HEK293 (cell line): ENCODE measurements around the gene MTMR11.
A peak's percentile ranks its signal among the peaks of the same experiment; 100 is the strongest.

Experiments used
- EGR2 ChIP-seq: fragments of 450-650 bp; formaldehyde crosslinking; IDR thresholded peaks from 2 replicates; pipeline ENCODE4 v1.5.1; 2016; ENCODE audit warnings: low read depth, missing biosample characterization, missing genetic modification characterization
- GLIS1 ChIP-seq: fragments of 450-650 bp; formaldehyde crosslinking; IDR thresholded peaks from 2 replicates; pipeline ENCODE4 v1.5.1; 2016; ENCODE audit warnings: missing biosample characterization, missing genetic modification characterization
- IKZF3 ChIP-seq: fragments of 450-650 bp; IDR thresholded peaks from 2 replicates; pipeline ENCODE4 v1.5.0; 2018; ENCODE audit warnings: missing biosample characterization, mild to moderate bottlenecking, missing genetic modification characterization, moderate library complexity
- KLF8 ChIP-seq: fragments of 450-650 bp; formaldehyde crosslinking; IDR thresholded peaks from 2 replicates; pipeline ENCODE4 v1.5.1; 2016; ENCODE audit warnings: missing biosample characterization, missing genetic modification characterization
- RBAK ChIP-seq: fragments of 450-650 bp; formaldehyde crosslinking; IDR thresholded peaks from 2 replicates; pipeline ENCODE4 v1.5.1; 2016; ENCODE audit warnings: missing biosample characterization, missing genetic modification characterization
- SP3 ChIP-seq: fragments of 450-650 bp; formaldehyde crosslinking; IDR thresholded peaks from 2 replicates; pipeline ENCODE4 v1.5.1; 2016; ENCODE audit warnings: missing biosample characterization, missing genetic modification characterization
- ZBTB11 ChIP-seq: fragments of 450-650 bp; formaldehyde crosslinking; conservative IDR thresholded peaks from 2 replicates; pipeline ENCODE4 v1.5.1; 2016; ENCODE audit warnings: low read depth, missing biosample characterization, missing genetic modification characterization
- ZBTB20 ChIP-seq: fragments of 450-650 bp; formaldehyde crosslinking; IDR thresholded peaks from 2 replicates; pipeline ENCODE4 v1.5.1; 2016; ENCODE audit warnings: missing biosample characterization, missing genetic modification characterization
- ZBTB44 ChIP-seq: fragments of 450-650 bp; IDR thresholded peaks from 2 replicates; pipeline ENCODE4 v1.5.1; 2018; ENCODE audit warnings: missing biosample characterization, mild to moderate bottlenecking, missing genetic modification characterization
- ZEB2 ChIP-seq: fragments of 450-650 bp; formaldehyde crosslinking; IDR thresholded peaks from 2 replicates; pipeline ENCODE4 v1.5.1; 2016; ENCODE audit warnings: missing biosample characterization, missing genetic modification characterization
- ZFHX2 ChIP-seq: fragments of 450-650 bp; formaldehyde crosslinking; conservative IDR thresholded peaks from 2 replicates; pipeline ENCODE4 v1.5.1; 2016; ENCODE audit warnings: missing biosample characterization, missing genetic modification characterization
- ZFP69B ChIP-seq: fragments of 450-650 bp; formaldehyde crosslinking; IDR thresholded peaks from 2 replicates; pipeline ENCODE4 v1.5.1; 2016; ENCODE audit warnings: missing biosample characterization, missing genetic modification characterization
- ZIC2 ChIP-seq: fragments of 450-650 bp; formaldehyde crosslinking; IDR thresholded peaks from 2 replicates; pipeline ENCODE4 v1.5.1; 2016; ENCODE audit warnings: missing biosample characterization, missing genetic modification characterization
- ZNF24 ChIP-seq: fragments of 450-650 bp; formaldehyde crosslinking; IDR thresholded peaks from 2 replicates; pipeline ENCODE4 v1.5.1; 2016; ENCODE audit warnings: missing biosample characterization, missing genetic modification characterization
- ZNF324 ChIP-seq: fragments of 450-650 bp; formaldehyde crosslinking; IDR thresholded peaks from 2 replicates; pipeline ENCODE4 v1.5.1; 2016; ENCODE audit warnings: missing biosample characterization, missing genetic modification characterization
- ZNF341 ChIP-seq: fragments of 450-650 bp; formaldehyde crosslinking; IDR thresholded peaks from 2 replicates; pipeline ENCODE4; 2016; ENCODE audit warnings: low read depth, missing biosample characterization, missing genetic modification characterization
- ZNF501 ChIP-seq: fragments of 450-650 bp; formaldehyde crosslinking; IDR thresholded peaks from 2 replicates; pipeline ENCODE4 v1.5.1; 2016; ENCODE audit warnings: missing biosample characterization, missing genetic modification characterization
- ZNF558 ChIP-seq: fragments of 450-650 bp; formaldehyde crosslinking; IDR thresholded peaks from 2 replicates; pipeline ENCODE4 v1.5.1; 2016; ENCODE audit warnings: missing biosample characterization, missing genetic modification characterization
- ZNF639 ChIP-seq: fragments of 450-650 bp; formaldehyde crosslinking; IDR thresholded peaks from 2 replicates; pipeline ENCODE4 v1.5.1; 2016; ENCODE audit warnings: missing biosample characterization, missing genetic modification characterization
- ZSCAN18 ChIP-seq: fragments of 450-650 bp; formaldehyde crosslinking; IDR thresholded peaks from 2 replicates; pipeline ENCODE4 v1.5.1; 2016; ENCODE audit warnings: missing biosample characterization, missing genetic modification characterization

The MTMR11 gene

GRCh38 chr1:149885339-149886120, 51.1 kb downstream of the MTMR11 start (continued):
- TF ChIP-seq ZSCAN18 (no peak), EGR2 (peak; percentile 61), ZNF324 (no peak; the same call in 1 of the 2 replicates), ZBTB11 (tag by site-specific recombination) (0 out of 2 replicates have a peak, but pooled peaks have one; percentile 28), ZNF501 (tag by site-specific recombination) (0 out of 2 replicates have a peak, but pooled peaks have one; percentile 46), ZNF639 (tag by site-specific recombination) (peak; percentile 40), ZIC2 (peak; percentile 63), RBAK (tag by site-specific recombination) (no peak), ZNF341 (tag by site-specific recombination) (peak; percentile 81), ZFHX2 (tag by site-specific recombination) (peak; percentile 75), ZBTB44 (0 out of 2 replicates have a peak, but pooled peaks have one; percentile 5), IKZF3 (tag by site-specific recombination) (peak; percentile 72; the same call in 1 of the 2 replicates), GLIS1 (tag by site-specific recombination) (peak; percentile 55), ZEB2 (tag by site-specific recombination) (peak; percentile 77), ZNF558 (0 out of 2 replicates have a peak, but pooled peaks have one; percentile 34), ZFP69B (0 out of 2 replicates have a peak, but pooled peaks have one; percentile 37), SP3 (tag by site-specific recombination) (peak; percentile 70), KLF8 (tag by site-specific recombination) (peak; percentile 53), ZBTB20 (tag by site-specific recombination) (peak; percentile 83), ZNF24 (peak; percentile 59; the same call in 1 of the 2 replicates)
